Gastrocnemius medialis (tissue), 4 donors: ENCODE measurements around the gene CASZ1. TPM values are rescaled to one million over a fixed set of nuclear protein-coding genes. Genes with fewer than 3 reads are reported as not detected.

Experiments used
- ATAC-seq, 2 donors: fragments of 150-250 bp; one replicate each; pipeline ENCODE4 v1.9.1; 2016
- DNase-seq, 2 donors: peaks; one replicate each; pipeline ENCODE4 v3.0.0-alpha.2; 2019
- H3K27ac ChIP-seq, 4 donors: fragments of 200-600 bp; sonication (generic); 1 replicate in 1 of 4; 2 replicates in 3 of 4; pipeline ENCODE4 v1.5.1; 2016 to 2018; ENCODE audit warnings: mild to moderate bottlenecking in 2 of 4, moderate library complexity in 1 of 4
- H3K27me3 ChIP-seq, 3 donors: fragments of 200-600 bp; sonication (generic) in 2 of 3; 1 replicate in 1 of 3; 2 replicates in 2 of 3; pipeline versions ENCODE4 v1.5.1 to v1.6.0; 2016 to 2019; ENCODE audit warnings: mild to moderate bottlenecking in 1 of 3, moderate library complexity in 1 of 3
- H3K36me3 ChIP-seq, 2 donors: fragments of 200-600 bp; sonication (generic) in 1 of 2; one replicate each; pipeline ENCODE4 v1.5.1; 2017 to 2018
- H3K4me1 ChIP-seq, 2 donors: fragments of 200-600 bp; sonication (generic) in 1 of 2; one replicate each; pipeline ENCODE4 v1.5.1; 2016 to 2017; ENCODE audit warnings: mild to moderate bottlenecking in 2 of 2
- H3K4me3 ChIP-seq, 4 donors: fragments of 200-600 bp; sonication (generic) in 3 of 4; 1 replicate in 1 of 4; 2 replicates in 3 of 4; pipeline ENCODE4 v1.5.1; 2016 to 2019; ENCODE audit warnings: mild to moderate bottlenecking in 2 of 4
- H3K9me3 ChIP-seq, 3 donors: fragments of 200-600 bp; sonication (generic) in 2 of 3; 1 replicate in 1 of 3; 2 replicates in 2 of 3; pipeline ENCODE4 v1.5.1; 2016 to 2019
- POLR2A ChIP-seq, 2 donors: fragments of 450-650 bp; IDR thresholded peaks; one replicate each; pipeline ENCODE4 v1.6.1; 2017; ENCODE audit warnings: antibody characterized with exemption in 2 of 2, mild to moderate bottlenecking in 2 of 2, moderate library complexity in 2 of 2
- in situ Hi-C, 4 donors: fragments of 200-750 bp; cut with MboI; loops; one replicate each; pipeline versions ENCODE4 v1.15.0 to v1.8.0; 2017; ENCODE audit warnings: low sequenced_read_pairs in 4 of 4
- intact Hi-C: fragments of 100-400 bp; cut with DNase I; formaldehyde crosslinking; loops from one replicate; pipeline ENCODE4 v1.15.1; 2023; ENCODE audit warnings: low total_unique reads
- total RNA-seq, 4 donors: library from RNA; depleted of rRNA; stranded (reverse); fragments of >200 nt; gene quantifications; one replicate each; pipeline versions ENCODE4 v1.1.0 to v1.2.3, GENCODE V29; 2016
- TF ChIP-seq, protein P1 (sequence below), 5 experiments: fragments of 450-650 bp in 3 of 5; fragments of 200-600 bp in 2 of 5; sonication (generic) in 2 of 5; IDR thresholded peaks in 4 of 5; conservative IDR thresholded peaks in 1 of 5; 1 replicate in 4 of 5; 2 replicates in 1 of 5; pipeline ENCODE4 v1.5.1; 2016 to 2019; ENCODE audit warnings: antibody characterized with exemption in 5 of 5, mild to moderate bottlenecking in 3 of 5, moderate library complexity in 3 of 5

CASZ1 gene
- total RNA-seq, 4 donors from 2014 or later, result 19.1 to 121 (median 80.6) TPM

DNA sequence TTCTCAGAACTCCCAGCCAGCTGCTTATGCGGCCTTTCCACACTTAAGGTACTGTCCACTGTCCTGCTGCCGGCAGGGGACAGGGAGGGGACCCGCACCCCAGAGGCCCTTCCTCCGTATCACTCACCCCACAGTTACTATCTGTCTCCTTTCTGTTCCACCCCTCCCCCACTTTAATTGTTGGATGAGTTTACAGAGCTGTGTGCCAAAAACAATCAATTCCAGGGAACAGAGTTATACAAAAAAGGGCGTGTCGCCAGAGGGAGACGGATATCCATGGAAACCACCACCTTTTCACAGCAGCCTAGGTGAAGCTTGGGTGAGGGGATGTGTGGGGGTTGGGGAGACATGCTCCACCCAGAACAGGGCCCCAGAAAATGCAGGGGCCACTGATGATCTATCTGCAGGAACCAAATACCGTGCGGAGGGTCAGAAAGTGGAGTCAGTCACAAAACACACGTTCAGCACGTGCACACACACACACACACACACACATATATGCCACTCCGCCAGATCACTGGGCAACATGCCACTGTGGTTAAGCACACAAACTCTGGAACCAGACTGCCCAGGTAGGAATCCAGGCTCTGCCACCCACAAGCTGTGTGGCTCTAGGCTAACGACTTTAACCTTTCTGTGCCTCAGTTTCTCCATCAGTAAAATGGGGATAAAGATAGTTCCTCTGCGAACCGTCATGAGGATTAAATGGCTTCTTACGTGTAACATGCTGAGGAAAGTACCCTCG lies 30.5 kb downstream of the CASZ1 start:
- Histone ChIP-seq H3K27me3 (no peaks in the 10 kb centered on the region), H3K4me3 (no peak overlapping the region), H3K36me3 (no peaks in the 10 kb centered on the region), H3K27ac (peak overlapping the region; percentile 53 to 72 (median 64)), H3K4me1 (peaks cover 59 to 70% of the 10 kb centered on the region in 2 donors), H3K9me3 (no peaks in the 10 kb centered on the region)
- DNase-seq, result no peak
- intact Hi-C loops, result loop anchor here (2.0 kb wide), 1 partner anchor 67 kb away; no protein-coding TSS in a partner anchor
- peak in 1 of 2 donors; percentile 31 for ATAC-seq
- TF ChIP-seq, protein P1, sequence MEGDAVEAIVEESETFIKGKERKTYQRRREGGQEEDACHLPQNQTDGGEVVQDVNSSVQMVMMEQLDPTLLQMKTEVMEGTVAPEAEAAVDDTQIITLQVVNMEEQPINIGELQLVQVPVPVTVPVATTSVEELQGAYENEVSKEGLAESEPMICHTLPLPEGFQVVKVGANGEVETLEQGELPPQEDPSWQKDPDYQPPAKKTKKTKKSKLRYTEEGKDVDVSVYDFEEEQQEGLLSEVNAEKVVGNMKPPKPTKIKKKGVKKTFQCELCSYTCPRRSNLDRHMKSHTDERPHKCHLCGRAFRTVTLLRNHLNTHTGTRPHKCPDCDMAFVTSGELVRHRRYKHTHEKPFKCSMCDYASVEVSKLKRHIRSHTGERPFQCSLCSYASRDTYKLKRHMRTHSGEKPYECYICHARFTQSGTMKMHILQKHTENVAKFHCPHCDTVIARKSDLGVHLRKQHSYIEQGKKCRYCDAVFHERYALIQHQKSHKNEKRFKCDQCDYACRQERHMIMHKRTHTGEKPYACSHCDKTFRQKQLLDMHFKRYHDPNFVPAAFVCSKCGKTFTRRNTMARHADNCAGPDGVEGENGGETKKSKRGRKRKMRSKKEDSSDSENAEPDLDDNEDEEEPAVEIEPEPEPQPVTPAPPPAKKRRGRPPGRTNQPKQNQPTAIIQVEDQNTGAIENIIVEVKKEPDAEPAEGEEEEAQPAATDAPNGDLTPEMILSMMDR (IDR thresholded peaks at IDR 0.05 in 4 of 5, conservative IDR thresholded peaks at IDR 0.05 in 1 of 5), result no peak
- TF ChIP-seq POLR2A (IDR thresholded peaks at IDR 0.05), result no peak
- in situ Hi-C loops, result no loop called here

DNA sequence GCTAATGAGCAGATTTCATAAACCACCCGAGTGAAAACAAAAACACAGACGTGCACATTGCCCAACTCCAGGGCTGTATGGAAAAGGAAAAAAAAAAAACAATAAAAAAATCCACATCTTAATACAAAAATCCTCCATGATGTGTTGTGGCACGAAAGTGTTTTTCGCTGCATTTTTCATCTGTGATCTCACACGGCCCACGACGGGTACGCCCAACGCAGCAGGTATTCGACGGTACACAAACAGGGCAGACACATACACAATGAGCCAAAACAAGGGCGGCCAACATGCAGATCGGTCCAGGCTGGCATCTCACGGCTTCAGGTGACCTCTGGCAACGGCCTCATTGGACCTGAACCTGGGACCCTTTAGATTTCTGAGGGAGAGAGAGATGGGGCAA lies 31.1 kb downstream of the CASZ1 start:
- no peak for TF ChIP-seq POLR2A (IDR thresholded peaks at IDR 0.05)
- TF ChIP-seq, protein P1 (IDR thresholded peaks at IDR 0.05 in 4 of 5, conservative IDR thresholded peaks at IDR 0.05 in 1 of 5), result no peak
- Histone ChIP-seq H3K36me3 (no peaks in the 10 kb centered on the region), H3K9me3 (no peaks in the 10 kb centered on the region), H3K27ac (peak overlapping the region; percentile 53 to 72 (median 64)), H3K27me3 (no peaks in the 10 kb centered on the region), H3K4me3 (no peak overlapping the region), H3K4me1 (peaks cover 61 to 74% of the 10 kb centered on the region in 2 donors)
- in situ Hi-C loops (no loop called here), intact Hi-C loops (loop anchor here (2.0 kb wide), 1 partner anchor 67 kb away; no protein-coding TSS in a partner anchor)
- no peak for ATAC-seq
- DNase-seq, result no peak

DNA sequence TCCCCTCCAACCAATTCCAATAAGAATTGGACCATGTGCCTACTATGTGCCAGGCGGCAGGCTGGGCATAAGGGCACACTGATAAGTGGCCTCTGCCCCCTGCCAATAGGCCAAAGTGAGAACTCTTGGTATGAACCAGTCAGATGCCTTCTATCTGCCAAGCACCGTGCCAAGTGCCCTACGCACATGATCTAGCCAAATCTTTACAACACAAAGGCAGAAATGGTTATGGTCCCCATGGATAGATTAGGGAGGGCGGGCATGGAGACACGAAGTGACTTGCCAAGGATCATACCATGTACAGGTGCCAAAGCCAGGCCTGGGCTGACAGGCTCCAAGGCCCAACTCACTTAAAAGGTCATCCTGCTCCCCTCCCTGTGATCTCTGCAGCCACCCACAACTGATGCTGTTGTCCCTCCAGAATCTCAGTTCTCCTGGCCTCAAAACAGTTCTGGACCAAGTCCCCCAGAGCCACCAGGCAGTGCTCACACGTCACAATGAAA lies 32.1 kb downstream of the CASZ1 start:
- in situ Hi-C loops (no loop called here), intact Hi-C loops (loop anchor here (2.0 kb wide), 1 partner anchor 66 kb away; no protein-coding TSS in a partner anchor)
- no peak overlapping the region for H3K4me3 ChIP-seq
- H3K4me1 ChIP-seq, result peaks cover 61 to 79% of the 10 kb centered on the region in 2 donors
- H3K27ac ChIP-seq, result peak overlapping the region; percentile 53 to 72 (median 64)
- ATAC-seq, result no peak
- no peak for DNase-seq
- H3K36me3 ChIP-seq, result no peaks in the 10 kb centered on the region
- no peaks in the 10 kb centered on the region for H3K27me3 ChIP-seq
- H3K9me3 ChIP-seq, result no peaks in the 10 kb centered on the region
- TF ChIP-seq, protein P1 (IDR thresholded peaks at IDR 0.05 in 4 of 5, conservative IDR thresholded peaks at IDR 0.05 in 1 of 5), result no peak
- TF ChIP-seq POLR2A (IDR thresholded peaks at IDR 0.05), result no peak

DNA sequence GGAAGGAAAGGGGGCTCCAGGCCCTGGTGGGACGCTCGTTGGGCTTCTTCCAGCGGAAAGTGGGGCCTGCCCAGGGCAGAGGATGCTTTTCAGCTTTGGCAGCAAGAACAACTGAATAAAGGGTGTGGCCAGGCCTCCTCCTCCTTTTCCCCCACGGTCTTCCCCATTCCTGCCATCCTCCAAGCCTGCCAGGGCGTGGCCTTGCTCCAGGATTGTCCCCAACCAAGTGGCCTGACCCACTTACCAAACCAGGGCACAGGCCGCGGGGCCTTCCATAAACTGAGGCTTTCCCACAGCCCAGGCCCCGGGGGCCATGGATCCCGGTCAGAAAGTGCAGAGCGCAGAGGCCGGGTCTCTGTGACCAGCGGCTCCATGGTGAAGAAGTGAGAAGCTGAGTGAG lies 33.6 kb downstream of the CASZ1 start:
- peak overlapping the region; percentile 66 to 72 (median 68) for H3K27ac ChIP-seq
- H3K36me3 ChIP-seq, result no peaks in the 10 kb centered on the region
- H3K4me1 ChIP-seq, result peaks cover 71 to 84% of the 10 kb centered on the region in 2 donors
- no peak overlapping the region for H3K4me3 ChIP-seq
- DNase-seq, result no peak
- H3K27me3 ChIP-seq, result no peaks in the 10 kb centered on the region
- no peak for ATAC-seq
- in situ Hi-C loops, result no loop called here
- no peaks in the 10 kb centered on the region for H3K9me3 ChIP-seq
- no peak for TF ChIP-seq POLR2A (IDR thresholded peaks at IDR 0.05)
- TF ChIP-seq, protein P1 (IDR thresholded peaks at IDR 0.05 in 4 of 5, conservative IDR thresholded peaks at IDR 0.05 in 1 of 5), result no peak
- intact Hi-C loops, result no loop called here
